ENCODE results near the gene IGFLR1. TPM values are rescaled to one million over a fixed set of nuclear protein-coding genes. Genes with fewer than 3 reads are reported as not detected.

Gene IGFLR1
- total RNA-seq, 2 donors from 2014 or later: 5.4 to 6.9 TPM

DNA sequence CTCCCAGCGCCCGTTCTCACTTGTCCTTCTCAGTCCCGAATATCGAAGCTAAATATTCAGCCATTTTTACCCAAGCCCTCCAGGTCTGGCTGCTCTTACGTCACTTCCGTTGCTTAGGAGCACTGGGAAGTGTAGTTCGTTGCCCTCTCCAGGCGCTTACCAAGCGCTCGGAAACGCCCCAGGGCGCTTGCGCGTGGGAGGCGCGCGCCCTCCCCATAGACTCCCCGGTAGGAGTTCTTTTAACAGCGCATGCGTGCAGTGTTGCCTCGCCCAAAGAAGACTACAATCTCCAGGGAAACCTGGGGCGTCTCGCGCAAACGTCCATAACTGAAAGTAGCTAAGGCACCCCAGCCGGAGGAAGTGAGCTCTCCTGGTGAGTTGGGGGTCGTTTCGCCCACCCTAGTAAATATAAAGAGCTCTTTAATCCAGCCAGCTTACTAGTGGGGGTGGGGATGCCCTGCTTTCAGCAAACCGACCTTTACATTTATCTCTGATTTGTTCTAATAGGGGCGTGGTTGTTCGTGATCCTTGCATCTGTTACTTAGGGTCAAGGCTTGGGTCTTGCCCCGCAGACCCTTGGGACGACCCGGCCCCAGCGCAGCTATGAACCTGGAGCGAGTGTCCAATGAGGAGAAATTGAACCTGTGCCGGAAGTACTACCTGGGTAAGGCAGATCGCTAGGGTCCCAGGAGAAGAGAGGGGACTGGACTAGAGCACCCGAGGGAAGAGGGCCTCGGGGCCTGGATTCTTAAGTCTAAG is 3.3 kb upstream of the IGFLR1 start, which contains the start of the genes PSENEN and U2AF1L4:
Gene PSENEN, plus strand, starts transcription at position 324 of the 759 bp plus-strand sequence. Its CDS starts 280 bp downstream, at position 604.
Gene U2AF1L4, minus strand, starts transcription at position 91 of the 759 bp plus-strand sequence. Its CDS starts 27 bp downstream, at position 64.
- intact Hi-C loops (cut with DNase I): loop anchor here (10.0 kb wide), 1 partner anchor 189 kb away; the partner anchor contains the start of gene LRFN3
- no peaks in the 10 kb centered on the region for H3K9me3 ChIP-seq
- no peaks in the 10 kb centered on the region for H3K4me1 ChIP-seq
- TF ChIP-seq, protein P1, sequence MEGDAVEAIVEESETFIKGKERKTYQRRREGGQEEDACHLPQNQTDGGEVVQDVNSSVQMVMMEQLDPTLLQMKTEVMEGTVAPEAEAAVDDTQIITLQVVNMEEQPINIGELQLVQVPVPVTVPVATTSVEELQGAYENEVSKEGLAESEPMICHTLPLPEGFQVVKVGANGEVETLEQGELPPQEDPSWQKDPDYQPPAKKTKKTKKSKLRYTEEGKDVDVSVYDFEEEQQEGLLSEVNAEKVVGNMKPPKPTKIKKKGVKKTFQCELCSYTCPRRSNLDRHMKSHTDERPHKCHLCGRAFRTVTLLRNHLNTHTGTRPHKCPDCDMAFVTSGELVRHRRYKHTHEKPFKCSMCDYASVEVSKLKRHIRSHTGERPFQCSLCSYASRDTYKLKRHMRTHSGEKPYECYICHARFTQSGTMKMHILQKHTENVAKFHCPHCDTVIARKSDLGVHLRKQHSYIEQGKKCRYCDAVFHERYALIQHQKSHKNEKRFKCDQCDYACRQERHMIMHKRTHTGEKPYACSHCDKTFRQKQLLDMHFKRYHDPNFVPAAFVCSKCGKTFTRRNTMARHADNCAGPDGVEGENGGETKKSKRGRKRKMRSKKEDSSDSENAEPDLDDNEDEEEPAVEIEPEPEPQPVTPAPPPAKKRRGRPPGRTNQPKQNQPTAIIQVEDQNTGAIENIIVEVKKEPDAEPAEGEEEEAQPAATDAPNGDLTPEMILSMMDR (IDR thresholded peaks at IDR 0.05): no peak
- DNase-seq: peak; percentile 97
- peak within 1 kb of the TSS; percentile 100 for H3K27ac ChIP-seq
- H3K9ac ChIP-seq (ENCODE audit: low read depth in 2 of 2, low read length in 2 of 2): peak within 1 kb of the TSS; percentile 72 to 79
- H3K36me3 ChIP-seq: no peaks in the 10 kb centered on the region
- no peaks in the 10 kb centered on the region for H3K27me3 ChIP-seq
- peak within 1 kb of the TSS; percentile 89 for H3K4me3 ChIP-seq

DNA sequence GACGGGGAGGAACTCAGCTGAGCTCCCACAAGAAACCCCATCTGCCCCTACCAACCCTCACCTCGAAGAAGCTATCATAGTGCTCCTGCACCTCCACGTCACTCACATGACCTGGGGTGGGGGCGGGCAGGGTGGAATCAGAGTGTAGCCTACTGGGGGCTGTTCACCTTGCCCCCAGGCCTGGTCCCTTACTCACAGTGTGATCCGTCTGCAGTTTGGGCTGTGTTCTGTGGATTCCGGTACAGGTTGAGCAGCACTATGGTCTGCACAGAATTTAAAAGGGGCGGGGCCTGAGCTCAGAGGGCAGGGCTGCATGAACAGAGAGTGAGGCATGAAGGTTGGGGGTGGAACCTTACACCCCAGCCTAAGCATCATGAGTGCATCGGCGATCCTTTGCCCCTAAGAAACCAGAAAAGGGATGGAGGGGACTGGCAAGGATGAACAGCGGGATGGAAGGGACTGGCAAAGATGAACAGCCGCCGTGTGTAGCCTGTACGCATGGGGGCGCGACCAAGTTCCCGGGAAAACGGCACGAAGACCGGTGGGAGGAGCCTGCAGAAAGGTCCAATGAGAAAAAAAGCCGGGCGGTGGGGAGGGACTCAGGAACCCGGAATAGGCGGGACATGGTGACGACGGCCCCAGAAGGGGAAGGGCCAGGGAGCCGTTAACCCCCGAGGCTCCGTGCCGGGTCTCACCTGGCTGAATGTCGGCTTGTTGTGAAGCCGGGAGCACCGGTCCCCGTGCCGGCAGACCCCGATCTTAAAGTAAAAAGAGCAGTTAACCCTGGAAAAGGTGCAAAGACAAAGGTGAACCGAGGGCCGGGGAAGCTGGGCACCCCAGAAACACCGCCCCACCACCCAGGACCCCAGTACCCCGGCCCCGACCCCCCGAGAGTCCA is 2.4 kb upstream of the IGFLR1 start:
- peak overlapping the region; percentile 100 for H3K27ac ChIP-seq
- peaks cover 6% of the 10 kb centered on the region for H3K4me1 ChIP-seq
- H3K4me3 ChIP-seq: peak overlapping the region; percentile 89
- no peaks in the 10 kb centered on the region for H3K9me3 ChIP-seq
- H3K27me3 ChIP-seq: no peaks in the 10 kb centered on the region
- intact Hi-C loops (cut with DNase I): loop anchor here (10.0 kb wide), 1 partner anchor 190 kb away; the partner anchor contains the start of gene LRFN3
- peak; percentile 97 for DNase-seq
- TF ChIP-seq, protein P1 (IDR thresholded peaks at IDR 0.05): no peak
- no peaks in the 10 kb centered on the region for H3K36me3 ChIP-seq
- peak overlapping the region; percentile 72 to 79 for H3K9ac ChIP-seq (ENCODE audit: low read depth in 2 of 2, low read length in 2 of 2)

DNA sequence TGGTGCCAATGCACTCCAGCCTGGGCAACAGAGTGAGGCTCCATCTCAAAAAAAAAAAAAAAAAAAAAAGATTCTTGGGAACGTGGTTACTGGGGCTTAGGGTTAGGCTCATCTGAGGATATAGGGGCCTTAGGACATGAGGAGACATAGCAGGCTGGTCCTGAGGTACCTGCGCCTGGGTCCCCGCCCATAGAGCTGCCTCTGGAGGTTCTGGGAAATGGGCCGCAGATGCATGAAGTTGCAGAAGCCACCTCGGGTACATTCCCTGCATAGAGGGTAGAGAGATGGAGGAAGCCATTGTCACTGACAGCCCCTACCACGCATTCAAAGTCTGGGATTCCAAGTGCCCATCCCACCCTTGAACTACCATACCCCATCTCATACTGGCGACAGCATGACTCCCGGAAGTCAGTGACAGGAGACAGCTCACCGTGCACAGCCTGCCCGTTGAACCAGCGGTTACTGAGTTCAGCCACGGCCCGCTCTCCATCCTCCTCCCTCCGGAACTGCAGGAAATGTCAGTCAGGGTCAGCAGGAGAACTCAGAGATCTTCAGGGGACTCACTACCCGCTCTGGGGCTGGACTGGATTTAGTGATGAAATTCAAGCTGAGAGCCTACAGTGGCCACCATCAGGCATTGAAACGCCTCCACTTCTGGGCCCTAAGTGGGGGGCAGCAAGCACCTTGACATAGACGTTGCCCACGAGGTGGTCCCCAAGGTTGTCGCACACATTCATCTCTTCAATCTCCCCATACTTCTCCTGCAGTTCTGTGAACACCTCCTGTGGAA is 1.6 kb upstream of the IGFLR1 start:
- Histone ChIP-seq H3K36me3 (no peaks in the 10 kb centered on the region), H3K27ac (peak overlapping the region; percentile 100), H3K27me3 (no peaks in the 10 kb centered on the region), H3K9ac (ENCODE audit: low read depth in 2 of 2, low read length in 2 of 2) (peak overlapping the region in 1 of 2 donors; percentile 79), H3K4me3 (peak overlapping the region; percentile 89), H3K9me3 (no peaks in the 10 kb centered on the region), H3K4me1 (peaks cover 9% of the 10 kb centered on the region)
- intact Hi-C loops (cut with DNase I): loop anchor here (10.0 kb wide), 1 partner anchor 191 kb away; the partner anchor contains the start of gene LRFN3
- DNase-seq: no peak
- TF ChIP-seq, protein P1 (IDR thresholded peaks at IDR 0.05): no peak

DNA sequence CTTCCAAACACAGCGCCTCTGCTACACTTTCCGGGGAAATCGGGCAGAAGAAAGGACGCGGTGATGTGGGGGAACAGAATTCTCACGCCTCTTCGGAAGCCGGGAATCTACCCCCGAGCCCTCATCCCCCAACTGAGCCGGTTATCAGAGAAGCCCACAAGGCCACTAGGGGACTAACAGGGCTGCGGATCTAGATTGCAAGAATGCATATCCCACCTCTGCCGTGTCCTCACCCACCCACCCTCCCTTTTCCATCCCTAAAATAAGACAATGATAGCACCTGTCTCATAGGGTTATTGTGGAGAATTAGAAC is 1.1 kb downstream of the IGFLR1 start:
- TF ChIP-seq, protein P1 (IDR thresholded peaks at IDR 0.05): no peak
- Histone ChIP-seq H3K27me3 (no peaks in the 10 kb centered on the region), H3K9me3 (no peaks in the 10 kb centered on the region), H3K4me1 (peaks cover 9% of the 10 kb centered on the region), H3K9ac (ENCODE audit: low read depth in 2 of 2, low read length in 2 of 2) (peak overlapping the region; percentile 73 to 87), H3K27ac (peak overlapping the region; percentile 90), H3K4me3 (peak overlapping the region; percentile 66), H3K36me3 (no peaks in the 10 kb centered on the region)
- no peak for DNase-seq
- intact Hi-C loops (cut with DNase I): loop anchor here (10.0 kb wide), 1 partner anchor 194 kb away; the partner anchor contains the start of gene LRFN3
